Suprapubic skin (tissue), 4 donors: Measurements from ENCODE around the gene CLCNKA.

Experiments
- CTCF ChIP-seq, 2 donors: fragments of 200-600 bp in 1 of 2; fragments of 450-650 bp in 1 of 2; sonication (generic) in 1 of 2; IDR thresholded peaks; one replicate each; pipeline ENCODE4 v1.5.1; 2016 to 2019; ENCODE audit warnings: antibody characterized with exemption in 2 of 2, mild to moderate bottlenecking in 1 of 2, moderate library complexity in 1 of 2
- EP300 ChIP-seq: sonication (generic); formaldehyde crosslinking; IDR thresholded peaks from one replicate; pipeline ENCODE4 v1.6.1; 2017; ENCODE audit warnings: antibody characterized with exemption
- POLR2A ChIP-seq, 2 donors: fragments of 450-650 bp; IDR thresholded peaks; one replicate each; pipeline ENCODE4 v1.6.1; 2017; ENCODE audit warnings: antibody characterized with exemption in 2 of 2, mild to moderate bottlenecking in 2 of 2, moderate library complexity in 2 of 2
- POLR2AphosphoS5 ChIP-seq, 3 donors: sonication (generic); formaldehyde crosslinking; IDR thresholded peaks; one replicate each; pipeline ENCODE4 v1.6.1; 2017; ENCODE audit warnings: antibody characterized with exemption in 3 of 3

GRCh38 chr1:15983275-15983674 lies 38.6 kb upstream of the CLCNKA start:
- no peak for TF ChIP-seq POLR2A (IDR thresholded peaks at IDR 0.05)
- TF ChIP-seq CTCF (IDR thresholded peaks at IDR 0.05), result no peak
- no peak for TF ChIP-seq EP300
- TF ChIP-seq POLR2AphosphoS5 (IDR thresholded peaks at IDR 0.05), result no peak
